Colonic mucosa (tissue), 4 donors: ENCODE data around the gene OLFML2A. TPM values are rescaled to one million over a fixed set of nuclear protein-coding genes. Genes with fewer than 3 reads are reported as not detected.
A peak's percentile ranks its signal among the peaks of the same experiment; 100 is the strongest.

Source experiments
- DNase-seq: peaks from one replicate; pipeline ENCODE4 v3.0.0-alpha.2; 2020
- H3K27ac ChIP-seq: fragments of 200-600 bp; one replicate; pipeline ENCODE4 v1.8.0; 2021
- H3K27me3 ChIP-seq: fragments of 200-600 bp; one replicate; pipeline ENCODE4 v1.8.0; 2021
- H3K36me3 ChIP-seq: fragments of 200-600 bp; one replicate; pipeline ENCODE4 v1.8.0; 2021
- H3K4me1 ChIP-seq: fragments of 200-600 bp; one replicate; pipeline ENCODE4 v1.8.0; 2021; ENCODE audit warnings: mild to moderate bottlenecking
- H3K4me3 ChIP-seq: fragments of 200-600 bp; one replicate; pipeline ENCODE4 v1.8.0; 2021
- H3K9ac ChIP-seq, 2 donors: one replicate each; pipeline ENCODE4 v1.7.0; 2013; ENCODE audit warnings: control low read depth in 2 of 2, low read depth in 2 of 2, low read length in 2 of 2
- H3K9me3 ChIP-seq: fragments of 200-600 bp; one replicate; pipeline ENCODE4 v1.8.0; 2021
- CTCF ChIP-seq: fragments of 200-600 bp; IDR thresholded peaks from one replicate; pipeline ENCODE4 v1.8.0; 2022; ENCODE audit warnings: antibody characterized with exemption, mild to moderate bottlenecking
- intact Hi-C: fragments of 100-400 bp; cut with DNase I; formaldehyde crosslinking; loops from one replicate; pipeline ENCODE4 v1.14.1; 2022
- total RNA-seq, 2 donors: library from RNA; stranded (reverse); fragmentation: NEBNext Ultra II Directional in 1 of 2; extraction: Animal tissue kit (Norgen Biotek cat#: 25700) in 1 of 2; gene quantifications; one replicate each; pipeline ENCODE4 v1.2.1, GENCODE V29; 2021
- donor health status: healthy.
- donor health status: DM: no; HTN: no; CAD: no.
- donor health status: DM: no; HTN: no; CAD: no.

OLFML2A gene
- total RNA-seq, 2 donors from 2014 or later, result 2.9 to 12.1 TPM

GRCh38 chr9:124855944-124856765, 79.2 kb downstream of the OLFML2A start:
- H3K4me1 ChIP-seq, result peaks cover 14% of the 10 kb centered on the region
- DNase-seq, result no peak

GRCh38 chr9:124857533-124858162, 80.7 kb downstream of the OLFML2A start:
- Histone ChIP-seq H3K4me3 (no peak overlapping the region), H3K9me3 (no peaks in the 10 kb centered on the region), H3K27ac (no peak overlapping the region), H3K36me3 (peaks cover 20% of the 10 kb centered on the region), H3K27me3 (no peaks in the 10 kb centered on the region), H3K4me1 (peaks cover 14% of the 10 kb centered on the region), H3K9ac (no peak overlapping the region)
- intact Hi-C loops, result no loop called here
- no peak for TF ChIP-seq CTCF
- no peak for DNase-seq

More at GRCh38 chr9:124855944-124856765, 79.2 kb downstream of the OLFML2A start:
- Histone ChIP-seq H3K27ac (no peak overlapping the region), H3K27me3 (no peaks in the 10 kb centered on the region), H3K9ac (no peak overlapping the region), H3K36me3 (peaks cover 20% of the 10 kb centered on the region), H3K4me3 (no peak overlapping the region), H3K9me3 (no peaks in the 10 kb centered on the region)
- TF ChIP-seq CTCF, result no peak
- intact Hi-C loops, result no loop called here

GRCh38 chr9:124858330-124859046, 81.6 kb downstream of the OLFML2A start:
- DNase-seq, result no peak
- Histone ChIP-seq H3K9ac (no peak overlapping the region), H3K27me3 (no peaks in the 10 kb centered on the region), H3K36me3 (peaks cover 20% of the 10 kb centered on the region), H3K4me3 (no peak overlapping the region), H3K9me3 (no peaks in the 10 kb centered on the region), H3K27ac (no peak overlapping the region), H3K4me1 (peaks cover 18% of the 10 kb centered on the region)
- intact Hi-C loops, result no loop called here
- TF ChIP-seq CTCF, result no peak

- peaks cover 20% of the 10 kb centered on the region for H3K36me3 ChIP-seq
- H3K4me1 ChIP-seq, result peaks cover 18% of the 10 kb centered on the region
- no peak overlapping the region for H3K27ac ChIP-seq
- no peaks in the 10 kb centered on the region for H3K9me3 ChIP-seq
- intact Hi-C loops, result loop anchor here (2.0 kb wide), 1 partner anchor 283 kb away; the partner anchor contains the start of gene SCAI
- peak overlapping the region; percentile 80 to 87 for H3K9ac ChIP-seq
- no peak for DNase-seq
- H3K4me3 ChIP-seq, result peak overlapping the region; percentile 77
- no peaks in the 10 kb centered on the region for H3K27me3 ChIP-seq
- TF ChIP-seq CTCF, result no peak
These were observed 83.1 kb downstream of the OLFML2A start for GRCh38 chr9:124859803-124860581.
